GM21786 (cell line): ENCODE results near the gene NATD1.
A peak's percentile ranks its signal among the peaks of the same experiment; 100 is the strongest.

Experiments used
- ATAC-seq: cut with Tn5 transposase; IDR thresholded peaks from one replicate; pipeline ENCODE4 v1.9.1; 2021; ENCODE audit not compliant: unreplicated experiment

The NATD1 gene

GRCh38 chr17:21289902-21290571 lies 36.8 kb upstream of the NATD1 start:
- ATAC-seq, result no peak

GRCh38 chr17:21289175-21289901 lies 36.1 kb upstream of the NATD1 start:
- no peak for ATAC-seq

- ATAC-seq, result peak; percentile 10
Measured at GRCh38 chr17:21288571-21289017, 35.4 kb upstream of the NATD1 start.

- ATAC-seq, result peak; percentile 38
Measured at GRCh38 chr17:21287703-21288449, 34.7 kb upstream of the NATD1 start.

GRCh38 chr17:21286909-21287702 lies 33.9 kb upstream of the NATD1 start:
- ATAC-seq, result peak; percentile 0

- no peak for ATAC-seq
Measured at GRCh38 chr17:21286066-21286770, 33.0 kb upstream of the NATD1 start.

GRCh38 chr17:21285164-21286065 lies 32.2 kb upstream of the NATD1 start:
- ATAC-seq, result no peak

- peak; percentile 65 for ATAC-seq
Measured at GRCh38 chr17:21284319-21285163, 31.3 kb upstream of the NATD1 start, which contains the start of gene MAP2K3. Gene MAP2K3 (plus strand): TSS chr17:21284711. CDS start chr17:21284921, 210 bp downstream.

- peak; percentile 0 for ATAC-seq
Measured at GRCh38 chr17:21283482-21284318, 30.5 kb upstream of the NATD1 start.

GRCh38 chr17:21282850-21283249 lies 29.6 kb upstream of the NATD1 start:
- ATAC-seq, result no peak

GRCh38 chr17:21282231-21282630 lies 29.0 kb upstream of the NATD1 start:
- ATAC-seq, result no peak

- ATAC-seq, result peak; percentile 22
Measured at GRCh38 chr17:21280081-21280518, 26.9 kb upstream of the NATD1 start.

- ATAC-seq, result no peak
Measured at GRCh38 chr17:21279582-21279981, 26.4 kb upstream of the NATD1 start.

GRCh38 chr17:21279198-21279535 lies 26.0 kb upstream of the NATD1 start:
- ATAC-seq, result no peak

GRCh38 chr17:21278450-21279197 lies 25.4 kb upstream of the NATD1 start:
- ATAC-seq, result no peak

GRCh38 chr17:21277332-21277731 lies 24.1 kb upstream of the NATD1 start:
- ATAC-seq, result no peak

GRCh38 chr17:21276264-21276588 lies 23.0 kb upstream of the NATD1 start:
- ATAC-seq, result no peak
